Astrocyte of the cerebellum (primary cell): Measurements from ENCODE around the gene SPAG6.
A peak's percentile ranks its signal among the peaks of the same experiment; 100 is the strongest.

ENCODE experiments used
- DNase-seq: peaks from one replicate; pipeline ENCODE4 v3.0.0-alpha.2; 2011; ENCODE audit warnings: low read depth
- H3K4me3 ChIP-seq: 2 replicates; pipeline ENCODE4 v1.5.1; 2011; ENCODE audit warnings: mild to moderate bottlenecking, low read depth, low read length, moderate library complexity
- in situ Hi-C: cut with HindIII; loops from 2 replicates; pipeline ENCODE4 v1.10.0; 2017; ENCODE audit warnings: low sequenced_read_pairs
- TF ChIP-seq, protein P1 (sequence below): IDR thresholded peaks from 2 replicates; pipeline ENCODE4 v1.5.1; 2012; ENCODE audit warnings: low read length, low read depth, moderate library complexity, mild to moderate bottlenecking; ENCODE audit errors: missing control alignments

The SPAG6 gene

DNA sequence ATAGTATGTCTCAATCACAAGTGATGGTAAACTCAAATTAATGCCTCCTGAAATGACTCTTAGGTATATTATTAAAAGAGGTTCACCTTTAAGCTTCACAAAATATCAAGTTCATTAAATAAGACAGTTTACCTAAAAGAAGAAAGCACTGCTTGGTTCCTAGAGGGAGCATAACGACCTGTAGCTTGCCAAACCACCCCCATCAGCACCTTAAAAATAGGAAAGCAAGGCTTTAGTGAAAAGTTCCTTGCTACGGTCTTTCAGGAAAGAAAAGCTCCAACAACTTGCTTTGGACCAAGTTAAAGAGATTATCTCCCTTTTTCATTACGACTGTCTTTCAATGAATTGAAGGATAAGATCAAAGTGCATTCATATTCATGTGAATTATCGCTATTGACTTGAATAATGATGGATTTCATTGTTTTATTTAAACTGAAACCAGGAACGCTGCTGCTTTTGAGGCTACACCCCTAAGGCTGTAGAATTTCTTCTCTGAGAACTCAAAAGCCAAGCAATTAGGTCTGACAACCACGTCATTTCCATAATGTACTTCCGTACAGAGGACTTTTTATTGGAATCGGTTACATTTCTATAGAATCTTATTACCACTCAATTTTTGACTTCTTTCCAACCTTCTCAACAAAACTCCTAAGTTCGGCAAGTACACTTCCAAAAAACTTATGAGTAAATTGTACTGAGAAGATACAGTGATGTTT is 7.0 kb upstream of the SPAG6 start:
- in situ Hi-C loops = no loop called here
- DNase-seq = no peak
- H3K4me3 ChIP-seq = no peak overlapping the region
- TF ChIP-seq, protein P1, sequence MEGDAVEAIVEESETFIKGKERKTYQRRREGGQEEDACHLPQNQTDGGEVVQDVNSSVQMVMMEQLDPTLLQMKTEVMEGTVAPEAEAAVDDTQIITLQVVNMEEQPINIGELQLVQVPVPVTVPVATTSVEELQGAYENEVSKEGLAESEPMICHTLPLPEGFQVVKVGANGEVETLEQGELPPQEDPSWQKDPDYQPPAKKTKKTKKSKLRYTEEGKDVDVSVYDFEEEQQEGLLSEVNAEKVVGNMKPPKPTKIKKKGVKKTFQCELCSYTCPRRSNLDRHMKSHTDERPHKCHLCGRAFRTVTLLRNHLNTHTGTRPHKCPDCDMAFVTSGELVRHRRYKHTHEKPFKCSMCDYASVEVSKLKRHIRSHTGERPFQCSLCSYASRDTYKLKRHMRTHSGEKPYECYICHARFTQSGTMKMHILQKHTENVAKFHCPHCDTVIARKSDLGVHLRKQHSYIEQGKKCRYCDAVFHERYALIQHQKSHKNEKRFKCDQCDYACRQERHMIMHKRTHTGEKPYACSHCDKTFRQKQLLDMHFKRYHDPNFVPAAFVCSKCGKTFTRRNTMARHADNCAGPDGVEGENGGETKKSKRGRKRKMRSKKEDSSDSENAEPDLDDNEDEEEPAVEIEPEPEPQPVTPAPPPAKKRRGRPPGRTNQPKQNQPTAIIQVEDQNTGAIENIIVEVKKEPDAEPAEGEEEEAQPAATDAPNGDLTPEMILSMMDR = no peak

DNA sequence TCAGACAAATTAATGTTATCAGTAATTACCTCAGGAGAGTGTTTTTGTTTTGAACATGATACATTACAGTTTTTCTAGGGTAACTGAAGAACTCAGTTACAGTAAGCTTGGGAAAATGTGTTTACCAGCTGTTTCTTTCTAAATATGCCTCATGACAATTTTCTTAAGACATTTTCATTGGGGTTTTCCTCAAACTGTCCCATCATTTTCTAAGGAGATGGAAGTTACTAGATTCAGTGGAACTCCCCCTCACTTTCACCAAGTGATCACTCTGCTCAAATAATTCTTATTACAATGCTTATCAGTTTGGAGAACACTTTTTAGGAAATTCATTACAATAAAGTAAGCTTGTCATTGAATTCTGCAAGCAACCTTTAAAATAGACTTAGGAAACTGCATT is 6.4 kb upstream of the SPAG6 start:
- in situ Hi-C loops = no loop called here
- H3K4me3 ChIP-seq = no peak overlapping the region
- TF ChIP-seq, protein P1 = no peak
- DNase-seq = no peak

DNA sequence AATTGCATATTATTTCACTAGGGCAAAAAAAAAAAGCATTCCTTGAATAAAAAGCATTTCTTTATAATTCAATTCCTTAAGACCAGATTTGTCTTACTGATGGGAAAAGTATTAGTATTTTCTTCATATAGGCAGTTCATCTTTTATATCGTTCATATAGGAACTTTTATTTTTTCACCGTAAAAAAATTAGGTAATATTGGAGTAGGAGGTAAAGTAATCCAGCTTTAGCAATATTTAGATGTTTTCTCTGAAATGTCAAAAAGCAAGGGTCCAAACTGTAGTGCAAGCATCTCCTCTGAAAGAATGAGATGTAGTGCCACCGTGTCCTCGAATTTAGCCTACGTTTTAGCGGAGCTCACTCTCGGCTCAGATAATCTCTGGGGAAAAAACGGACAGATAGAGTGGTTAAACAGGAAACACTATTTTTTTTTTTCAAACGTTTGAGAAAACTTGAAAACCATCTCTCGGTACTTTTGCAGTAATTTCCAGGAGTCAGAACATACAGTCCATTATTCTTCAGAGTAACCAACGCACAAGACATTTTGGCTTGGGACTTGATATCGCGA is 5.5 kb upstream of the SPAG6 start:
- in situ Hi-C loops = no loop called here
- no peak for DNase-seq
- TF ChIP-seq, protein P1 = no peak
- H3K4me3 ChIP-seq = peak overlapping the region; percentile 59

DNA sequence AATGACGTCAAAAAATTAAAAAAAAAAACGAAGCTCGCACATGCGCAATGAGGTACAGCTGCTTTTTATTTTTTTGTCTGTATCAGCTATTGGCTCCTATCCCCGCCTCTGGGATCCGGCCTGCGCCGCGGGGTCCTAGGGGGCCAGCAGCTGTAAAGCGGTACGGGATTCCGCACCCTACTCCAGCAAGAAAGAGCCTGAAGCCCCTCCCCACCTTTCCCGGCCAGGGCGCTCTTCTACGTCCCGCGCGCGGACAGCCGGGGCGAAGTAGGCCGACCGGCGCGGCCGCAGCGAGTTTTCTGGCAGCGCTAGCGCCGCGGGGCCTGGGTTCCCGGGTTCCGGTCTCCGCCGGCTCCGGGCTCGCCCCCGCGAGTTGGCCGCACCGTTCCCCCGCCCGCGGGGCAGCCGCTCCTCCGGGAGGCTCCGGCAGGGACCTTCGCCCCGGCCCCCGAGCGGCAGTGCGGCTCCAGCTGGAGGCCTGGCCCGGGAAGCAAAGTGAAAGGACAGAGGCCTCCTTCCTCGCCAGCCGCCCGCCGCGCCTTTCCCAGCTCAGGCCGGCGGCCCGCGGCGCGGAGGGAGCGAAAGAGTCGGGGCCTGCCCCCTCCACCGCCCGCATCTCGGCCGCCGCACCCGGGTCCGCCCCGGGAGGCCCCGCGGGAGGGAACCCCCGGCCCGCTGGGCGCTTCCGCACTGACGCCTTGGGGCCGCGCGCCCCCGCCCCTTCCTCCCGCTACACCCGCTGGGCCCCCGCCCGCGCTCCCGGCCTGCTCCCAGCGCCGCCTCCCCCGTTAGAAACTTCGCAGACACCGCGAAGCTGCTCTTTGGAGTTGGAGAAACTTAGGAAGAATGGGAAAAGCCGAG is 4.7 kb upstream of the SPAG6 start:
- peak overlapping the region; percentile 59 for H3K4me3 ChIP-seq
- peak; percentile 66 for DNase-seq
- TF ChIP-seq, protein P1 = no peak
- in situ Hi-C loops = no loop called here

DNA sequence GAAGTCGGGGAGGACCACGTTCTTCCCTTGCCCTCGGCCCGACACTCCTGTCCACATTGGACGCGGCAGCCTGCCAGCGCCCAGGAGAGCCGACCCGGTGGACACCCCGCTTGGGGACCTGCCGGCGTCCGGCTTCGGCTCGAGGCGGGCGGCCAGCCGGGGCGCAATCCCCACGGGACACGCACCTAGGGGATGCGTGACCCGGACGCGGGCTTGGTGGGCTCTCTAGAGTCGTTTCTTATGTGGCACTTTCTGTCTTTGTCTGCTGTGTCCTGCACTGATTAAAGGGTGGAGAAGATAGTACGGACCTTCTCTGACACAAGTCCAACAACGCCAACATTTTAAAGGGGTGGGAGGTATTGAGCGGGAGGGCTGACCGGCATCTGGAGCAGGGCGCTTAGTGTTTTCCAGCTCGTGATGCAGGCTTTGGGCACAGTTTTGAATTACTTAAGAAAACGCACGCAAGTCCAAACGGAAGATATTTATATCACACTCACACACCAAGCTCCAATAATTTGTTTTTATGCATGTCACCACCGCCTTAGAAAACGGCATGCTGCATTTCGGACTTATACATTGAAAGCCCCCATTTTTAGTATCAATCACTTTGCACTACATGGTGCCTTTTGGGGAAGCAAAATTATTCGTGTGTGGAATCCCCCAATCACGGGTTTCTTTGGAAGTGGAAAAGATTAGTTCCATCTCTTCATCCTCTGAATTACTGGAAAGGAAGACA is 3.9 kb upstream of the SPAG6 start:
- H3K4me3 ChIP-seq = peak overlapping the region; percentile 59
- in situ Hi-C loops = no loop called here
- TF ChIP-seq, protein P1 = no peak
- DNase-seq = no peak

DNA sequence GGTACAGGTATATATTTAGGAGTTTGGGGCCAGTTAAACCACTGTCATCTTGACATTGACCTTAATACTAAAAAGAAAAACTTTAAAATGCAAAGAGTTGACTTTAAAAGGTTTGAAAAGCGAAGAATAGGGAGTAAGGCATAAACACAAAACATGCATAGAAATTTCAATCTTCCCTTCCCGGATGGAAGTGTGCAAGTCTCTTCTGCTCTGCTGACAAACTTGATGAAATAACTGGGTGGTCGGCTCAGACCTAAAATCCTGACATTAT is 3.4 kb upstream of the SPAG6 start:
- TF ChIP-seq, protein P1 = no peak
- H3K4me3 ChIP-seq = no peak overlapping the region
- in situ Hi-C loops = no loop called here

More for the DNA sequence above, 3.4 kb upstream of the SPAG6 start:
- no peak for DNase-seq
